Colonic mucosa (tissue), 4 donors: Measurements from ENCODE around the gene TDRD12. TPM values are rescaled to one million over a fixed set of nuclear protein-coding genes. Genes with fewer than 3 reads are reported as not detected.
"Not testable (repeated sequence)": the region's sequence is repeated elsewhere in the genome, so short reads cannot be mapped to it uniquely, and the experiment has no call there.

Experiments
- DNase-seq: peaks from one replicate; pipeline ENCODE4 v3.0.0-alpha.2; 2020
- H3K27ac ChIP-seq: fragments of 200-600 bp; one replicate; pipeline ENCODE4 v1.8.0; 2021
- H3K27me3 ChIP-seq: fragments of 200-600 bp; one replicate; pipeline ENCODE4 v1.8.0; 2021
- H3K36me3 ChIP-seq: fragments of 200-600 bp; one replicate; pipeline ENCODE4 v1.8.0; 2021
- H3K4me1 ChIP-seq: fragments of 200-600 bp; one replicate; pipeline ENCODE4 v1.8.0; 2021; ENCODE audit warnings: mild to moderate bottlenecking
- H3K4me3 ChIP-seq: fragments of 200-600 bp; one replicate; pipeline ENCODE4 v1.8.0; 2021
- H3K9ac ChIP-seq, 2 donors: one replicate each; pipeline ENCODE4 v1.7.0; 2013; ENCODE audit warnings: control low read depth in 2 of 2, low read depth in 2 of 2, low read length in 2 of 2
- H3K9me3 ChIP-seq: fragments of 200-600 bp; one replicate; pipeline ENCODE4 v1.8.0; 2021
- CTCF ChIP-seq: fragments of 200-600 bp; IDR thresholded peaks from one replicate; pipeline ENCODE4 v1.8.0; 2022; ENCODE audit warnings: antibody characterized with exemption, mild to moderate bottlenecking
- intact Hi-C: fragments of 100-400 bp; cut with DNase I; formaldehyde crosslinking; loops from one replicate; pipeline ENCODE4 v1.14.1; 2022
- total RNA-seq, 2 donors: library from RNA; stranded (reverse); fragmentation: NEBNext Ultra II Directional in 1 of 2; extraction: Animal tissue kit (Norgen Biotek cat#: 25700) in 1 of 2; gene quantifications; one replicate each; pipeline ENCODE4 v1.2.1, GENCODE V29; 2021
- donor health status: healthy.
- donor health status: DM: no; HTN: no; CAD: no.
- donor health status: DM: no; HTN: no; CAD: no.

The TDRD12 gene
- total RNA-seq, 2 donors from 2014 or later: 0.37 TPM; not detected in 1

- Histone ChIP-seq H3K9ac (no peak overlapping the region), H3K27ac (no peak overlapping the region), H3K27me3 (no peaks in the 10 kb centered on the region), H3K4me1 (no peaks in the 10 kb centered on the region), H3K4me3 (no peak overlapping the region), H3K36me3 (no peaks in the 10 kb centered on the region), H3K9me3 (no peaks in the 10 kb centered on the region)
- TF ChIP-seq CTCF: no peak
- intact Hi-C loops: no loop called here
- DNase-seq: no peak
Measured at GRCh38 chr19:32749361-32749760, 29.8 kb downstream of the TDRD12 start.

GRCh38 chr19:32750441-32751055, 31.0 kb downstream of the TDRD12 start:
- no peak overlapping the region for H3K9ac ChIP-seq
- DNase-seq: no peak
- no peaks in the 10 kb centered on the region for H3K9me3 ChIP-seq
- H3K36me3 ChIP-seq: no peaks in the 10 kb centered on the region
- no peak overlapping the region for H3K27ac ChIP-seq
- no peaks in the 10 kb centered on the region for H3K4me1 ChIP-seq
- intact Hi-C loops: no loop called here
- no peak for TF ChIP-seq CTCF
- H3K27me3 ChIP-seq: no peaks in the 10 kb centered on the region
- H3K4me3 ChIP-seq: no peak overlapping the region

GRCh38 chr19:32751066-32751465, 31.5 kb downstream of the TDRD12 start:
- intact Hi-C loops: no loop called here
- no peaks in the 10 kb centered on the region for H3K27me3 ChIP-seq
- H3K9me3 ChIP-seq: no peaks in the 10 kb centered on the region
- H3K4me3 ChIP-seq: no peak overlapping the region
- H3K36me3 ChIP-seq: no peaks in the 10 kb centered on the region
- H3K4me1 ChIP-seq: no peaks in the 10 kb centered on the region
- no peak overlapping the region for H3K27ac ChIP-seq
- H3K9ac ChIP-seq: no peak overlapping the region
- no peak for TF ChIP-seq CTCF
- no peak for DNase-seq

- H3K4me3 ChIP-seq: no peak overlapping the region
- no peaks in the 10 kb centered on the region for H3K27me3 ChIP-seq
- intact Hi-C loops: no loop called here
- H3K4me1 ChIP-seq: no peaks in the 10 kb centered on the region
- TF ChIP-seq CTCF: no peak
- H3K27ac ChIP-seq: no peak overlapping the region
- H3K9ac ChIP-seq: no peak overlapping the region
- DNase-seq: no peak
- H3K36me3 ChIP-seq: no peaks in the 10 kb centered on the region
- H3K9me3 ChIP-seq: no peaks in the 10 kb centered on the region
Measured at GRCh38 chr19:32757189-32757588, 37.6 kb downstream of the TDRD12 start.

- H3K36me3 ChIP-seq, DNase-seq, H3K9ac ChIP-seq, H3K4me3 ChIP-seq, H3K27me3 ChIP-seq, intact Hi-C loops, H3K27ac ChIP-seq, H3K9me3 ChIP-seq, H3K4me1 ChIP-seq: not testable (repeated sequence)
Measured at GRCh38 chr19:32765365-32765764, 45.8 kb downstream of the TDRD12 start.

GRCh38 chr19:32767951-32768679, 48.5 kb downstream of the TDRD12 start:
- no peak overlapping the region for H3K27ac ChIP-seq
- no peaks in the 10 kb centered on the region for H3K4me1 ChIP-seq
- DNase-seq: no peak
- H3K27me3 ChIP-seq: no peaks in the 10 kb centered on the region
- no peaks in the 10 kb centered on the region for H3K36me3 ChIP-seq
- intact Hi-C loops: no loop called here
- no peaks in the 10 kb centered on the region for H3K9me3 ChIP-seq
- H3K4me3 ChIP-seq: no peak overlapping the region
- no peak for TF ChIP-seq CTCF
- no peak overlapping the region for H3K9ac ChIP-seq
